ENCODE data around the gene KLHL26.

Gene KLHL26

GRCh38 chr19:18603255-18603957, 33.4 kb upstream of the KLHL26 start:
- DNase-seq (ENCODE audit: low read depth): no peak

DNA sequence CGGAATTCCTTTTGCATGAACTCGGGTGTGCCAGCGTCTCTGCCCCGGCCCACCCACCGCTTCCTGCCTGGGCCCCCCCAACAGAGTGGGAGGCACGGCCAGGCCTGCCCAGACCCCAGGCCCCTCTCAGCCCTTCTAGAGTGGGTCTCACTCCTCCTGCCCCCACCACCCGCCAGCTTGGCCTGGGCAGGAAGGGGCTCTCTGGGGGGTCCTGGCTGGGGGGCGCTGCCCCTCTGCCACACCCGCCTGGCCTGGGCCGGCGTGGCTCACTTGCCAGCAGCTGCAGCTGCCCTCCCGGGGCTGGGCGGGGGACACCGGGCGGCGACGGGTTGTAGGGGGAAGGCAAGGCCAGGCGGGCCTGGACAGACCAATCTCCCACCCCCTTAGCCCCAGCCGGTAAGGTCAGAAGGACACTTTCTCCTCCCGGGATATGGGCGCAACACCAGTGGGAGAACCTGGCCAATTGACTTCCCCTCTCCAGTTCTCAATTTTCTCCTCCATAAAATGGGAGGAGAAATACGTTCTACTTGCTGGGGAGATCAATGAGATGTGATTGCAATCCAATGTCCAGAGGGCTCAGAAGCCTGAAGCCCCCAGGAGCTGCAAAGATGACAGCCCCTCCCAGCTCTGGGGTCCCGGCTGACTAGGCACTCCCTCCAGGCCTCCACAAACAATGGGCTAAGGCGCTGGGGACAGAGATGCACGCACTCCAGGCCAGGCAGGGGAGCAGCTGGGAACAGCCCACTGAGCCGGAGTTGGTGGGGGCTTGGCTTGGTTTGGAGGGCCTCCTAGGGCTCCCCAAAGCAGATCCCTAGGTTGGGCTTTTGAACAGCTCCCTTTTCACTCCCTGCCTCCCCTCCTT, 32.6 kb upstream of the KLHL26 start:
- DNase-seq (ENCODE audit: low read depth): no peak

DNA sequence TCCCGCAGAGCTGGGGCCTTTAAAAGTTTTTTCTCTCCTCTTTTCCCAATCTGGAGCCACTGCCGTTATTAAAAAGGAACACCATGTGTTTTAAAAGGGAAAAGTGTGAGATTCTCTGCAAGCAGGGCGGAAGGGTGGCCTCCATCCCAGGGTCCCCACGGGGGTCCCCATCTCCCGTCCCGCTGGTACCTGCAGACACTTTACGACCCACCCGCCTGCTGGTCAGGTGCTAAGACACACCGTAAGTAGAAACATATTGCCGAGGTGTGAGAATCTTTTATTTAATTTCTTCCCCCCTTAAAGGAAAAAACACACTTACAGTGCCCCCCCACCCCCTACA, 32.0 kb upstream of the KLHL26 start:
- no peak for DNase-seq (ENCODE audit: low read depth)

GRCh38 chr19:18605196-18605545, 31.7 kb upstream of the KLHL26 start:
- DNase-seq (ENCODE audit: low read depth): no peak

GRCh38 chr19:18605546-18606280, 31.1 kb upstream of the KLHL26 start:
- DNase-seq (ENCODE audit: low read depth): no peak

GRCh38 chr19:18606281-18607225, 30.3 kb upstream of the KLHL26 start, which contains the start of gene CRLF1:
TSS of gene CRLF1 (minus strand) at chr19:18606799. CDS start at chr19:18606656, 143 bp downstream.
- DNase-seq (ENCODE audit: low read depth): no peak

DNA sequence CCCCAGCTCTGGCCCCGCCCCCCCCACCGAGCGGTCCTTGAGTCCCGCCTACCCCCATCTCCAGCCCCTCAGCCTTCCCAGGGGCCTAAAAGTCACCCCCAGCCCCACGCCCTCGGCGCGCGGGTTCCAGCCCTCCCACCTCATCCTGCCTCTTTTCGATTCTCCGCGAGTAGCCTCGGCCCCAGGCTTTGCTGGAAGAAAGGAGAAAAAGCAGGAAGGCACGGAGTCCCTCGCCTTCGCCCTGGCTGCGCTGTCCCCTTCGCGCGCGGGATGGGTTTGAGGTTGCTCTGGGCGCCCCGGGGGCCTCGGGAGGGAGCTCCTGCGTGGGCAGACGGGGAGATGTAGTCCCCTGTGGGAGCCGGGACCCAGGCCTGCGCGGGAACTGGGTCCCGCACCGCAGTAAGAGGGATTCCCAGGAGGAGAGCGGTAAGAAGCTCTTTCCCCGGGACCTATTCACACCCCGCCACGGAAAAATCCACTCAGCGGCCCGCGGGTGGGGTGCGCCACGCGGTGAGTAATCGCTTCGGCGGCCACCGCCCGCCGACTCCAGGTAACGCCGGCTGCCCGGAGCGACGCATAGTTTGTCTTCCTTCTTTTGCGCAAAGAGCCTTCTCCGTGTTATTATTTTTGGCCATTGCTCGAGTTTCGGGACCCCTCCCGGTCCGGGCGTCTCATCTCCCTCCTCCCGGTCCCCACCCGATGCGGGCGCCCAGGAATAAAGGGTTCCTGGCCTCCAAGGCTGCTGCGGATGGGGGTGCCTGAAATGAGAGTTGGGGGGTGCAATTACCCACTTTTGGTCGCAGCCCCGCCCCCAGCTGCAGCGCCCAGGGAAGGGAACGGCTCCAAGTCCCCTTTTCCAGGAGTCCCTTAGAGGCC, 29.4 kb upstream of the KLHL26 start:
- DNase-seq (ENCODE audit: low read depth): no peak

DNA sequence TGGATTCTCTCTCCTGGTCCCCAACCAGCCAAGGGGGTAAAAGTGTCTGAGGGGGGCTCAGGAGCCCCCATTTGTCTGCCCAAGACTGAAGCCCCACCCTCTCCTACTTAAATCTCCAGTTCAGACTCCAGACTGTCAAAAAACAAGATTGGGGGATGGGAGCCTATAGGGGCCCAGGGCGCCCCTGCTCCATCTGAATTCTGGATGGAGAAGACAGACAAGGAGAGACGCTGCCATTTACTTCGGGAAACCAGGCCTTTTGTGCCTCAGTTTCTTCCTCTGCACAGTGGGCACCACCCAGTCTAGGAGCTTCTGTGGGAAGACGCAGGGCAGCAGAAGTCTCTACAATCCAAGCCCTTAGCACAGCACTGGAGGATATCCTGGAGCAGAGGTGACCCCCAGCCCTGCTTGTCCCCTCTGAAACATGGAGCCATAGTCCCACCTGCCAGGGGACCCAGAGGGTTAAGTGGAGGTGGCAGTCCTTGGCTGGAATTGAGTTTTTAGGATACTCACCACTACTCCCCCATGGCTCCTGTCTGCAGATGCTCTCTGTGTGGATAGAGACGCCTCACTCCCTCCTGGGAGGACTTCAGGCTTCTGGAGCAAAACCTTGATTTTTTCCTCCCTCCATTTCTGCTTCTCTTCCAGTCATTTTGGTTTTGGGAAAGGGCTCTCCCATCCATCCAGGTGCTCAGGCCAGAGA, 28.6 kb upstream of the KLHL26 start:
- DNase-seq (ENCODE audit: low read depth): no peak

GRCh38 chr19:18608805-18609716, 27.8 kb upstream of the KLHL26 start:
- DNase-seq (ENCODE audit: low read depth): no peak

DNA sequence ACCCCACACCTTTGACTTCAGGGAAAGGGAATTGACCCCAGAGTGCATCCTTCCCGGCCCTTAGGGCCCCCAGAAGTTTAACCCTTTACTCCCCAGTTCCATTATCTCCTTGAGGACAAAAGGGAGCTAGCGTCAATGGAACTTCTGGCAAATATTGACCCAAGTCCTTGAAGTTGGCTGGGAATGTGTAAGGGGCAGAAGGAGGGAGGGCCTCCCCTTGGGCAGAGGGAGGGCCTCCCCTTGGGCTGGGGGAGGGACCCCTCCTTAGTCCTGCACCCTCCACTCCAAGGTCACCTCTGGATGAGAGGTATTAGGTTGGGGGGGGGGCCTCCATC, 27.1 kb upstream of the KLHL26 start:
- no peak for DNase-seq (ENCODE audit: low read depth)

- no peak for DNase-seq (ENCODE audit: low read depth)
These were observed 26.6 kb upstream of the KLHL26 start for GRCh38 chr19:18610245-18610555.

DNA sequence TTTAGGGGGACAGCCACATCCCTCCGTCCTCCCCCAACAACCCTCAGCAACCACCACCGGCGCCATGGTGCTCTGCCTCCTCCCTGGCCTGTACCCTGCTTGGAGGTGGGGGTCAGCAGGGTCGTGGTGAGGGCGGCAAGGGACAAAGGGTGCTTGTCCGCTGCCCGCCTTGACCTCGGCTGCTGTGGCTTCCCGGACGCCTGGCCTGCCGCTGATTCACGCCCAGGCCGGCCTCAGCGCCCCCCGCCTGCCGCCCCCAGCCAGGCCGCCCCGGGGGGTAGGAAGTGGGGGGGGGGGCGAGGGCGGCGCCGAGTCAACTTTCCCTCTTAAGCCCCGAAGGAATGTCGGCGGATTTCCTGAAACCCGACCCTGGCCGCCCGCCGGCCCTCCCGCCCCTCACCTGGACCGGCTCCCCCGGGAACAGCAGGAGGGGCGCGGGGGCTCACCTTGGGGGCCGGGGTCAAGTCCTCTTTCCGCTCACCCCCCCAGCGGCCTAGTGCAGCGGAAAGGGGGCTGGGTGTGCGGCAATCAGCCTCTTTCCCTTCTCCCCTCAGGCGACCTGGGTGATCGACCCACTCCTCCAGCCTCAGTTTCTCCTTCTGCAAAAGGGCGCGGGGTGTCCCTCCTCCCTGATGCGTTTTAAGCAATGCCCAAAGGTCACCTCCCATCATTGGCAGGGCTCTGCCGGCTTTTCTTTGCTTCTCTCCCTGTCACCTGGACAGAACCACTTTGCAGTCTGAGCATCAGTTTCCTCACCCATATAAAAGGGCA, 26.1 kb upstream of the KLHL26 start:
- DNase-seq (ENCODE audit: low read depth): no peak

DNA sequence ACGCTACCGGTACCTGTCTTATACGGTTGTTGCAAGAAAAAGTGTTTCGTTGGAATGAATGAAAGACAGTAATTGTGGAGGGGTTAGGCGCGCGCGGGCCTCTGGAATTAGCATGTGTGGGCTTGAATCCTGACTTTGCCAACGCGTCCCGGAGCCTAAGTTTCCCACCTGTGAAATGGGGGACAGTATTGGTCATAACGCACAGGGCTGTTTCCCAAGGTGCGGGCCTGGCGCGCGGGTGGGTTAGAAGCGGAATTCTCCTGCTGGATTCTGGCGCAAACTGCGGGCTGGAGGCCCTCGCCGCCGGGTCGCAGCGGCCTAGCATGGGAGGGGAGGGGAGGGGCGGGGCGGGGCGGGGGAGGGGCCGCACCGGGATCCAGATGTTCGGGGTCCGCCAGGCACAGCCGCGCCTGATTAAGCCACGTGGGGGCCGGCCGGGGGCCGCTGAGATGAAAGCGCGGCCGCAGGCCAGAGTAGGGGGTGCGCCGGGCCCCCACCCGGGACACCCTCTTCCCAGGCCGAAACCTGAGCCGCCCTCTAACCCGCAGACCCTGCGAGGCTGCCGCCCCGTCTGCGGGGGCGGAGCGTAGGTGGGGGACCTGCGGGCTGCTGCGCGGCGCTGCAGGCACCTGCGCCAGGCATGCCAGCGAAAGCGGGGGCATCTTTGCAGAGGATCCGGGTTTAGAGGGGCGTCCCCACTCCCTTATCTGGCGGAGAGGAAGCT, 25.3 kb upstream of the KLHL26 start:
- DNase-seq (ENCODE audit: low read depth): no peak

DNA sequence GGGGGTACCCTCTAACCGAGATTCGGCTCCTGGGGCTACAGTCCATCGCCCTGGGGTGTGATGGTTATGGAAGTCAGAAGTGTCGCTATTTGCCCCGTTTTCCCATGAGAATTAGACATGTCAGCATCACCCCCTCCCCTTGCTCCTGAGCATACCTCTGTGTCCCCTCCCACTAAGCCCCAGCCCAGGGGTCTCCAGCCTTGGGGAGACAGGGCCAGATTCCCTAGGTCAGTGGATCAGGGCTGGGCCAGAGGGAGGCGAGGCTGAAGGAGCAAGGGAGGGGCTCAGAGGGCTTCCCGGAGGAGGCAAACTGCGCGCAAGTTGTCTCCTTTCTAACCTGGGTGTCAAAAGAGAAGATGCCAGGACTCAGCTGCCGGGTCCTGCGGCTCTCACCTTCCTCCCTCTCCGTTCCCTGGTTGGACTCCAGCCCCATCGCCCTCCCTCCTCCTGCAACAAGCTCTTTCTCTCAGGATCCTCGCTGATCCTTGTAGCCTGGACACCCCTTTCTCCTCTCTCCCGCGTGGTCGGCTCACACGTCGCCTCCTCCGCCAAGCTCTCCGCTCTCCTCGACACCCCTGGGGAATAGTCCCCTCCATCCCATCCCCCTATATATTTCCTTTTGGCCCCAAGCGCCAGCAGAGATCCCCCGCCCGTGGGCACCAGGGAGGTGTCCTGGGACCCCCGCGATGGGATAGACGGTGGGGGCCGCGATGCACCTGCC, 24.6 kb upstream of the KLHL26 start:
- DNase-seq (ENCODE audit: low read depth): no peak

DNA sequence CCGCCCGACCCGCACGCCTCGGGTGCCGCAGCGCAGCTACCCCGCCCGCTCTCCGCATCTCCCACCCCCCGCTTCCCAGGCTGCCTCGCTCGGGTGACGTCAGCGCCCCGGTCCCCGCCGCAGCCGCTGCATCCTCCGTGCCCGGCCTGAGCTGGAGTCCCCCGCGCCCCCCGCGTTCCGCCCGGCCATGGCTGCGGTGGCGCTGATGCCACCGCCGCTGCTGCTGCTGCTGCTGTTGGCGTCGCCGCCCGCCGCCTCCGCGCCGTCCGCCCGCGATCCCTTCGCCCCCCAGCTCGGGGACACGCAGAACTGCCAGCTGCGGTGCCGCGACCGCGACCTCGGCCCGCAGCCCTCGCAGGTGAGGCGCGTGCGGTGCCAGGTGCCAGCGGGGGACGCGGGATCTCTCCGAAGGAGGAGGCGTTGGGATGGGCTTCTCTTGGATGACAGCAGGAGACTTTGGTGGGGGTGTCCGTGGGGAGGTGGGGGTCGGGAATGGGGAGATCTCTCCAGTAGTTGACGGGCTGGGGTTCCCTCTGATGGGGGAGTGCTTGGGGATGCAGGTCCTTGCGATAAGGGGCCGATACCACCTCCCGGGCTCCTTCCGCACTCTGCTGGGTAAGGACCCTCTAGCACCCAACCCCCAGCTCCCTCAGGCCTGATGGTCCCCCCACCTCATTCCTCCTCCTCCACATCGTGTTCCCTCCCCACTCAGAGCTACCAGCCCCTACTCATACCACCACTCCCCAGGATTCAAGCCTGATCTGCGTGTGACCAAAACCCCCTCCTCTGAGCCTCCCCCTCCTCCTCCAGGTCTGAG, 23.8 kb upstream of the KLHL26 start, which contains the start of gene TMEM59L:
TSS of gene TMEM59L (plus strand) at position 99 of the 817 bp plus-strand sequence. CDS start at position 188, 89 bp downstream.
- no peak for DNase-seq (ENCODE audit: low read depth)

- DNase-seq (ENCODE audit: low read depth): no peak
These were observed 23.1 kb upstream of the KLHL26 start for GRCh38 chr19:18613589-18614234.
